ENCODE data around the gene MASTL.

DNA sequence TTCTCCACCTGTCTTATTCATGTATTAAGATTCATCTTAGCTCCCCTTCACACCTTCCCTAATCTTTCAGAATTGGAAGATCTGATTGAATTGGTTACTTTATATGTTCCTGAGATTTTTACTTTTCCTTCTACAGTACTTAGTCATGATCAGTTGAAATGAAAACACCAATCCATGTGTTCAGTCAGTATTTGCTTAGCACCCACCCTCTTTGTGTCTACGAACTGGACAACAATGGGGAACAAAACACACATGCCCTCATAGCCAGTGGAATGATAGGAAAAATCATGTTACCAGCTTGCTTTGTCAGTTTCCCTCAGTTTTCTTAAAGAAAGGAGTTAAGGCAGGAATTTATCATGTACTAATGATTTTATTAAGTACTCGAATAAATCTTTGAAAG, 2.0 kb downstream of the MASTL start:
- TF ChIP-seq POLR2A (IDR thresholded peaks at IDR 0.05) = no peak
- TF ChIP-seq, protein P1, sequence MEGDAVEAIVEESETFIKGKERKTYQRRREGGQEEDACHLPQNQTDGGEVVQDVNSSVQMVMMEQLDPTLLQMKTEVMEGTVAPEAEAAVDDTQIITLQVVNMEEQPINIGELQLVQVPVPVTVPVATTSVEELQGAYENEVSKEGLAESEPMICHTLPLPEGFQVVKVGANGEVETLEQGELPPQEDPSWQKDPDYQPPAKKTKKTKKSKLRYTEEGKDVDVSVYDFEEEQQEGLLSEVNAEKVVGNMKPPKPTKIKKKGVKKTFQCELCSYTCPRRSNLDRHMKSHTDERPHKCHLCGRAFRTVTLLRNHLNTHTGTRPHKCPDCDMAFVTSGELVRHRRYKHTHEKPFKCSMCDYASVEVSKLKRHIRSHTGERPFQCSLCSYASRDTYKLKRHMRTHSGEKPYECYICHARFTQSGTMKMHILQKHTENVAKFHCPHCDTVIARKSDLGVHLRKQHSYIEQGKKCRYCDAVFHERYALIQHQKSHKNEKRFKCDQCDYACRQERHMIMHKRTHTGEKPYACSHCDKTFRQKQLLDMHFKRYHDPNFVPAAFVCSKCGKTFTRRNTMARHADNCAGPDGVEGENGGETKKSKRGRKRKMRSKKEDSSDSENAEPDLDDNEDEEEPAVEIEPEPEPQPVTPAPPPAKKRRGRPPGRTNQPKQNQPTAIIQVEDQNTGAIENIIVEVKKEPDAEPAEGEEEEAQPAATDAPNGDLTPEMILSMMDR (IDR thresholded peaks at IDR 0.05) = no peak

Data from esophagus squamous epithelium (tissue), 4 donors.